Uterus (tissue), 2 donors: ENCODE data around the gene ARL2BP.

Experiments used
- CTCF ChIP-seq, 4 experiments: fragments of 200-600 bp in 2 of 4; fragments of 450-650 bp in 2 of 4; sonication (generic) in 2 of 4; IDR thresholded peaks; one replicate each; pipeline ENCODE4 v1.5.1; 2016 to 2019; ENCODE audit warnings: antibody characterized with exemption in 4 of 4, mild to moderate bottlenecking in 2 of 4, moderate library complexity in 1 of 4
- POLR2A ChIP-seq, 2 donors: fragments of 450-650 bp; IDR thresholded peaks; one replicate each; pipeline ENCODE4 v1.6.1; 2016; ENCODE audit warnings: antibody characterized with exemption in 2 of 2, mild to moderate bottlenecking in 1 of 2, moderate library complexity in 1 of 2

- no peak for TF ChIP-seq CTCF (IDR thresholded peaks at IDR 0.05)
- no peak for TF ChIP-seq POLR2A (IDR thresholded peaks at IDR 0.05)
Measured at GRCh38 chr16:57209780-57210179, 35.3 kb upstream of the ARL2BP start.
